Anterior cingulate cortex (tissue), 58 donors: ENCODE measurements around the gene PGM5.
"Not testable (repeated sequence)": the region's sequence is repeated elsewhere in the genome, so short reads cannot be mapped to it uniquely, and the experiment has no call there.

ENCODE experiments used
- DNase-seq, 58 donors: peaks; one replicate each; lab custom pipeline; 2025; lab: John Stamatoyannopoulos, UW

The PGM5 gene

GRCh38 chr9:68356380-68357118 lies at the start of gene PGM5:
Gene PGM5 (plus strand): TSS chr9:68356611. CDS start chr9:68357128, 517 bp downstream.
- not testable (repeated sequence) for DNase-seq

GRCh38 chr9:68307127-68307526 lies 49.3 kb upstream of the PGM5 start:
- not testable (repeated sequence) for DNase-seq

- DNase-seq: not testable (repeated sequence)
Observed at GRCh38 chr9:68307654-68308053, 48.8 kb upstream of the PGM5 start.

- DNase-seq: not testable (repeated sequence)
Observed at GRCh38 chr9:68311208-68311607, 45.2 kb upstream of the PGM5 start.

- DNase-seq: not testable (repeated sequence)
Observed at GRCh38 chr9:68318209-68318608, 38.2 kb upstream of the PGM5 start.

- DNase-seq: not testable (repeated sequence)
Observed at GRCh38 chr9:68323749-68324148, 32.7 kb upstream of the PGM5 start.

GRCh38 chr9:68324518-68324917 lies 31.9 kb upstream of the PGM5 start:
- DNase-seq: not testable (repeated sequence)

- DNase-seq: not testable (repeated sequence)
Observed at GRCh38 chr9:68329106-68329505, 27.3 kb upstream of the PGM5 start.

GRCh38 chr9:68330531-68331173 lies 25.8 kb upstream of the PGM5 start:
- not testable (repeated sequence) for DNase-seq

GRCh38 chr9:68332122-68332521 lies 24.3 kb upstream of the PGM5 start:
- DNase-seq: not testable (repeated sequence)

GRCh38 chr9:68335935-68336334 lies 20.5 kb upstream of the PGM5 start:
- DNase-seq: not testable (repeated sequence)

GRCh38 chr9:68336639-68337339 lies 19.6 kb upstream of the PGM5 start:
- not testable (repeated sequence) for DNase-seq

GRCh38 chr9:68338000-68338399 lies 18.4 kb upstream of the PGM5 start:
- DNase-seq: not testable (repeated sequence)

GRCh38 chr9:68342265-68343025 lies 14.0 kb upstream of the PGM5 start:
- DNase-seq: not testable (repeated sequence)

GRCh38 chr9:68343242-68343641 lies 13.2 kb upstream of the PGM5 start:
- not testable (repeated sequence) for DNase-seq

GRCh38 chr9:68343992-68344391 lies 12.4 kb upstream of the PGM5 start:
- DNase-seq: not testable (repeated sequence)

GRCh38 chr9:68351689-68352088 lies 4.7 kb upstream of the PGM5 start:
- not testable (repeated sequence) for DNase-seq

GRCh38 chr9:68355993-68356379 lies 425 bp upstream of the PGM5 start:
- not testable (repeated sequence) for DNase-seq

- DNase-seq: not testable (repeated sequence)
Observed at GRCh38 chr9:68357119-68357714, 806 bp downstream of the PGM5 start.
